GM10248 (cell line): Measurements from ENCODE around the gene CCDC86.

Source experiments
- CTCF ChIA-PET: fragments of 300-600 bp; sonication (Branson Sonifier 250); formaldehyde crosslinking; extraction: SDS; loops from one replicate; lab custom pipeline; 2021; ENCODE audit warnings: antibody characterized with exemption; lab: Yijun Ruan, JAX
- POLR2A ChIA-PET: fragments of 350-650 bp; sonication (Branson Sonifier 250); formaldehyde crosslinking; extraction: SDS; loops from one replicate; lab custom pipeline; 2020; ENCODE audit warnings: antibody characterized with exemption; lab: Yijun Ruan, JAX
- DNase-seq: peaks from one replicate; pipeline ENCODE4 v3.0.0; 2012; ENCODE audit errors: extremely low spot score
- TF ChIP-seq, protein P1 (sequence below): IDR thresholded peaks from 2 replicates; pipeline ENCODE4 v1.5.1; 2012; ENCODE audit warnings: mild to moderate bottlenecking, low read depth; ENCODE audit errors: extremely low read depth, missing control alignments, control extremely low read depth

The CCDC86 gene

DNA sequence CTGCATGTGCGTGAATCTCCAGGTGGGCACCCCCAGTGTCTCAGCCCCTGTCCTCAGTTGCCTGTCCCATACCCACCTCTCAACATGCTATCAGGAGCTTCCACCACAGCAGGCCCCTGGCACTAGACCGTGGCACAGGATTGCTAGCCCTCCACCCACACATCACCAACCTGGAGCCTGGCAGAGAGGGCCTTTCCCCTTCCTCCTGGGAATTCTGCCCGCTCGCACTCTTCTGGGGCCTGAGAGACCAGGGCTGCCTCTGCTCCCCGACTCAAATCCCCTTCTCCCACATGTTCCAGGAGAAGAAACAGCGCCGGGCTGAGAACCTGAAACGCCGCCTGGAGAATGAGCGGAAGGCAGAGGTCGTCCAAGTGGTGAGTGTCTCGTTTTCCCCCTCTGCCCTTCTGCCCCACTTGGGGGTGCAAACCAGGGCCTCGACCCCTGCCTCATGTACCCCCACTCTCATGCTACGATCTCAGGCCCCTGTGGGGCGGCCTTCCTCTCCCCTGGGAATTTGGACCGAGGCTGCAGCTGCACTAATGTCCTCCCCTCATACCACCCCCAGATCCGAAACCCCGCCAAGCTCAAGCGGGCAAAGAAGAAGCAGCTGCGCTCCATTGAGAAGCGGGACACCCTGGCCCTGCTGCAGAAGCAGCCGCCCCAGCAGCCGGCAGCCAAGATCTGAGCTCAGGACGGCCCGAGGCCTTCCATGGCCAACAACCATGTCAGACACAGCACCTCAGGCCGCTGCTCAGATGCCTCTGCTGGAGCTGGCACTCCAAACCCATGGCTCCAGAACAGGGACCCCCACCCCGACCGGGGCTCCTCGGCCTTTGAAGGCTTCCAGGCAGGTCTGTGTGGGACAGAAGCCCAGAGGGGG is 8.0 kb downstream of the CCDC86 start:
- TF ChIP-seq, protein P1, sequence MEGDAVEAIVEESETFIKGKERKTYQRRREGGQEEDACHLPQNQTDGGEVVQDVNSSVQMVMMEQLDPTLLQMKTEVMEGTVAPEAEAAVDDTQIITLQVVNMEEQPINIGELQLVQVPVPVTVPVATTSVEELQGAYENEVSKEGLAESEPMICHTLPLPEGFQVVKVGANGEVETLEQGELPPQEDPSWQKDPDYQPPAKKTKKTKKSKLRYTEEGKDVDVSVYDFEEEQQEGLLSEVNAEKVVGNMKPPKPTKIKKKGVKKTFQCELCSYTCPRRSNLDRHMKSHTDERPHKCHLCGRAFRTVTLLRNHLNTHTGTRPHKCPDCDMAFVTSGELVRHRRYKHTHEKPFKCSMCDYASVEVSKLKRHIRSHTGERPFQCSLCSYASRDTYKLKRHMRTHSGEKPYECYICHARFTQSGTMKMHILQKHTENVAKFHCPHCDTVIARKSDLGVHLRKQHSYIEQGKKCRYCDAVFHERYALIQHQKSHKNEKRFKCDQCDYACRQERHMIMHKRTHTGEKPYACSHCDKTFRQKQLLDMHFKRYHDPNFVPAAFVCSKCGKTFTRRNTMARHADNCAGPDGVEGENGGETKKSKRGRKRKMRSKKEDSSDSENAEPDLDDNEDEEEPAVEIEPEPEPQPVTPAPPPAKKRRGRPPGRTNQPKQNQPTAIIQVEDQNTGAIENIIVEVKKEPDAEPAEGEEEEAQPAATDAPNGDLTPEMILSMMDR = no peak
- no peak for DNase-seq
- ChIA-PET CTCF (interaction anchor here (1.2 to 3.2 kb wide), 3 partner anchors 11 to 38 kb away, joined by 4 to 15 read pairs (median 6); no protein-coding TSS in a partner anchor), POLR2A (no interaction called here)

DNA sequence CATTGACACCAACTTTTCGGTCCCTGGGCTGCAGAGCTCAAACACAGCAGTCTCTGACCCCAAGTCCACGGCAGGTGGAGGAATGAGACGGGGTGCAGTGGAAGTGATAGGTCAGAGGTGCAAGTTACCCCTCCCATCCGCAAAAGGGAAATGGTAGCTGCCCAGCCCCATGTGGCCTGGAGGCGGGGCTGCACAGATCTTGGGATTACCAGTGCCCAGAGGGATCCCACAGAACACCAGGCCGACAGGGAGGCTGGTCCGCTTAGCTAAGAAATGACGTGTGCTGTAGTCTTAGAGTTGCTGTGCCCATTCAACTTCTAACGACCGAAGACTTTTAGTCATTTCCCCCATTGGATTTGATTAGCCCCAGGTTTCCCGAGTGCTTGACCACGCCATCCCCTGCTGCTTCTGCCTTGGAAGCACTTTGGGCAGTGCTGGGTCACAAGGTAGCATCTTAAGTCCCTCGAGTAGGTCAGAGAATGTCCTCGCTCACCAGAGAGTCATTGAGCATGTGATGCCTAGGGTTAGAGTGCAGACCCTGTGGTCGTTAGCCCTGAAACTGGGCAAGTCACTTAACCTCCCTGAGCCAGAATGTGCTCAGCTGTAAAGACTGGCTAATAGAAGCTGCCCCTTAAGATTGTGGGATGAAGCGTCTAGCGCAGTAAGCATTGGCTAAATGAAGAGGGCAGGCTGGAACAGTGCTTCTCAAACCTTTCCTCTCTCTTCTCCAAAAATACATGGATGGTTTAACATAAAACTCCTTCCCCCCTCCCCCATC is 9.6 kb downstream of the CCDC86 start:
- no peak for DNase-seq
- TF ChIP-seq, protein P1 = no peak
- CTCF ChIA-PET = interaction anchor here (0.9 to 3.2 kb wide), 4 partner anchors 9 to 48 kb away, joined by 3 to 15 read pairs (median 4); no protein-coding TSS in a partner anchor
- POLR2A ChIA-PET = no interaction called here

DNA sequence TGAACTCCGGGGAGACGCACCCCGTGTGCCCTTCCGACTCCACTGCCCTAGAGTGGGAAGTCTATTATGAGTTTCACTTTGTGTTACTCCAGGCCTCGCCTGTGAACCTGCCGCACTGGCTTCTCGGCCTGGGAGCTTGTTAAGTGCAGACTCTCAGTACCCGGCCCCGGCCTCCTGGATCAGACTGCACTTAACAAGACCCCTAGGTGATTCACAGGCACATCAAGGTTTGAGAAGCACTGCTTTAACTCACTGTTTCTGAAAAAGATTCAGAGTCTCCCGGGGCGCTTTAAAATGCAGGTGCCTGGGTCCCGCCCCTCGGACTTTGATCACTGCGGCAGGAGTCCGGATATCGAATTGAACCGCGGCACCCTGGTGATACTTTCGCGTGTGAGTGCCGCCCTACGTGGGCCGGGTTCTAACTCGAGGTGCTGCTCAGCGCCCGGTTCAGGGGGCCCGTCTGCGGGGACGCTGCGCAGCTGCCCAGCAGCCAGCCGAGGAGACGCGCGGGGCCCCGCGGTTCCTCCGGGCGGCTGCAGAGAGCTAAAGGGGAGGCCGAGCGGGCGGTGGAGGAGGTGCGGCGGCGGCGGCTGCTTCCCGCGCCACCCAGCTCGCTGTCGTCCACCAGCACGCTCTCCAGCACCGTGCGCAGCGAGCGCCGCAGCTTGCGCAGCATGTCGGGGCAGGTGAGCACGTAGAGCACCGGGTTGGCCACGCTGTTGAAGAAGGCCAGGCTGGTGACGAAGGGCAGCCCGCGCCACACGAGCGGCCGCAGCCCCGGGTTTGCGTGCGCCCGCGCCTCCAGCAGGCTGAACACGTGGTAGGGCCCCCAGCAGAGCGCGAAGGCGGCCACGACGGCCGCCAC is 10.4 kb downstream of the CCDC86 start:
- POLR2A ChIA-PET = no interaction called here
- CTCF ChIA-PET = no interaction called here
- DNase-seq = no peak
- TF ChIP-seq, protein P1 = no peak

DNA sequence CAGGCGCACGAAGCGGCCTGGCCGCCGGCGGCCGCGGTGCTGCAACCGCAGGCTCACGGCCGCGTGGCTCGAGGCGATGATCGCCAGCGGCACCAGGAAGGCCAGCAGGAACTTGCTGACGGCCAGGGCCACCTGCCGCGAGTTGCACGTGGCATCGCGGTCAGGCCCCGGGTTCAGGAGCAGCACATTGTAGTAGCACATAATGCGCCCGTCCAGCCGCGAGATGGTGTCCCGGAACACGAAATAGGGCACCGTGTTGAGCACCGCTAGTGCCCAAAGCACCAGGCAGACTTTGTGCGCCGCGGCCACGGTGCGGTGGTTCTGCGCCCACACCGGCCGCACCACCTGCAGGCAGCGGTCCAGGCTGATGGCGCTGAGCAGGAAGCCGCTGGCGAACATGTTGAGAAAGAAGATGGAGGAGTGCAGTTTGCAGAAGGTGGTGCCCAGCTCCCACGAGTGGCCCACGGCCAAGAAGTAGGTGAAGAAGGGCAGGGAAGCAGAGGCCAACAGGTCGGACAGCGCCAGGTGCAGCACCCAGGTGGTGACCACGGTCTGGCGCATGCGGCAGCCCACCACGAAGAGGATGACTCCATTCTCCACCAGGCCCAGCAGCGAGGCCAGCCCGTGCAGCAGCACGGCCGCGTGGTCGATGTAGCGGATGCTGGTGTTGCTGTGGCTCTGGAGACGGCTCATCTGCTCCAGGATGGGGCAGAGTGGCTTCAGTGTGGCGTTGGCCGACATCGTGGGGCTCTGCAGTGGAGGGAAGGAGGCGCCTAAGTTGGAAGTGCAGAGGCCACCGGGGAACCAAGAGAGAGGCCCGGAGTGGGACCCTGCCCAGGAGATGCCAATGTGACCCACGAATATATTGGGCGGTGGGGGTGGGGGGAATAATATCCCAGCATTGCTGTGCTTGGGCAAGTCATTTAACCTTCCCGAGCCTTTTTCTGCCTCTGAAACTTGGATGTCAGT is 11.4 kb downstream of the CCDC86 start:
- DNase-seq = no peak
- TF ChIP-seq, protein P1 = no peak
- CTCF ChIA-PET = interaction anchor here (0.9 kb wide), 1 partner anchor 22 kb away, joined by 3 read pairs; no protein-coding TSS in a partner anchor
- POLR2A ChIA-PET = no interaction called here

DNA sequence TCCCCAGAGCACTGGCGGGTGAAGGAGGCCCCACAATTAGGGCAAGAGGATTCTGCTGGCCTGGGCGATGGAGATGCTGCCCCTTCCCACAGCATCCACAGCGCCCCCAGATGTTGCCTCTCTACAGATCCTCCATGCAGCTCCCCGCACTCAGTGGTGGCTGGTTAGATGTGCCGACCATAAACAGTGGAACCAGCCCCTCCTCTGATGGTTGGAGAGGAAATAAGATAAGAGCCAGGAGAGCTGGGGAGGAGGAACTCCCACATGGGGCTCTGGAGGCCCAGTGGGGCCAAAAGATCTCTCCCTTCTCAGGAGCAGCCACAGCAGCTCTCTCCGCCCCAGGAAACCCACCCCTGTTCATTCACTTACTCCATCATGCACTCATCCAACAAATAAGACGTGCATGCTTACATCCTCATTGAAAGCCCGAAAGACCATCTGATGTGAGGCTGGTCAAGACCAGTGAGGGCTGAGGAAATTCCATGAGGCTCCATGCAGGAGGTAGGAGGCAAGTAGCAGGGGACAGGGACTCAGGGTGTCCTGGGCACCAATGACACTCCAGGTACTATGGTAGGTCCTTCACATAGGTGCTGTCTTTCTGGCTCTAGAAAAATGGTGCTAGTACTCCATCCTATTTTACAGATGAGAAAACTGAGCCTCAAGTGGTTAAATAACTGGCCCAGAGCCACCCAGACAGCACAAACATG is 12.4 kb downstream of the CCDC86 start:
- POLR2A ChIA-PET = no interaction called here
- DNase-seq = no peak
- CTCF ChIA-PET = interaction anchor here (0.9 to 2.4 kb wide), 2 partner anchors 23 kb away, joined by 3 to 21 read pairs; no protein-coding TSS in a partner anchor

More for the DNA sequence above, 12.4 kb downstream of the CCDC86 start:
- TF ChIP-seq, protein P1 = no peak
